DOHH2 (cell line): ENCODE data around the gene ZMIZ2.

ENCODE experiments used
- EZH2phosphoT487 ChIP-seq: fragments of 200-600 bp; sonication (generic); IDR thresholded peaks from 2 replicates; pipeline ENCODE4 v1.6.1; 2017; ENCODE audit warnings: borderline replicate concordance, mild to moderate bottlenecking, antibody characterized with exemption, low read length, moderate library complexity, mixed read lengths
- TF ChIP-seq, protein P1 (sequence below): fragments of 200-600 bp; sonication (generic); IDR thresholded peaks from one replicate; pipeline ENCODE4 v1.5.1; 2014; ENCODE audit warnings: antibody characterized with exemption, mild to moderate bottlenecking, low read depth, low read length; ENCODE audit not compliant: poor library complexity, severe bottlenecking

DNA sequence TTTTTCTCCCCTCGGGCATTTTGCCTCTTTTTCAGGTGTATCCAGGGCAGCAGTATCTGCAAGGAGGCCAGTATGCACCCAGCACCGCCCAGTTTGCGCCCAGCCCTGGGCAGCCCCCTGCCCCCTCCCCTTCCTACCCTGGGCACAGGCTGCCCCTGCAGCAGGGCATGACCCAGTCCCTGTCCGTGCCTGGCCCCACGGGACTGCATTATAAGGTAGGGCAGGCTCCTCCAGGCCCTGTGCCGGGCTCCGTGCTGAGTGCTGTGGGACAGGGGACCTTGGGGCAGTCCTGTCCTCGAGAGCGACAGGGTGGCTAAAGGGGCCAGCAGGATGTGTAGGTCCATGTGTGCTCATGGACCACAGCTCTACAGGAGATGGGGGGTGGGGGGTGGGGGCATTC lies 10.6 kb downstream of the ZMIZ2 start:
- TF ChIP-seq, protein P1, sequence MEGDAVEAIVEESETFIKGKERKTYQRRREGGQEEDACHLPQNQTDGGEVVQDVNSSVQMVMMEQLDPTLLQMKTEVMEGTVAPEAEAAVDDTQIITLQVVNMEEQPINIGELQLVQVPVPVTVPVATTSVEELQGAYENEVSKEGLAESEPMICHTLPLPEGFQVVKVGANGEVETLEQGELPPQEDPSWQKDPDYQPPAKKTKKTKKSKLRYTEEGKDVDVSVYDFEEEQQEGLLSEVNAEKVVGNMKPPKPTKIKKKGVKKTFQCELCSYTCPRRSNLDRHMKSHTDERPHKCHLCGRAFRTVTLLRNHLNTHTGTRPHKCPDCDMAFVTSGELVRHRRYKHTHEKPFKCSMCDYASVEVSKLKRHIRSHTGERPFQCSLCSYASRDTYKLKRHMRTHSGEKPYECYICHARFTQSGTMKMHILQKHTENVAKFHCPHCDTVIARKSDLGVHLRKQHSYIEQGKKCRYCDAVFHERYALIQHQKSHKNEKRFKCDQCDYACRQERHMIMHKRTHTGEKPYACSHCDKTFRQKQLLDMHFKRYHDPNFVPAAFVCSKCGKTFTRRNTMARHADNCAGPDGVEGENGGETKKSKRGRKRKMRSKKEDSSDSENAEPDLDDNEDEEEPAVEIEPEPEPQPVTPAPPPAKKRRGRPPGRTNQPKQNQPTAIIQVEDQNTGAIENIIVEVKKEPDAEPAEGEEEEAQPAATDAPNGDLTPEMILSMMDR = no peak
- no peak for TF ChIP-seq EZH2phosphoT487
